Esophagus (tissue), 2 donors: ENCODE measurements around the gene APBB2. TPM values are rescaled to one million over a fixed set of nuclear protein-coding genes. Genes with fewer than 3 reads are reported as not detected.

Experiments
- H3K27ac ChIP-seq, 2 donors: one replicate each; pipeline ENCODE4 v1.5.1; 2013; ENCODE audit warnings: low read depth in 2 of 2, mild to moderate bottlenecking in 2 of 2, inconsistent platforms in 1 of 2, low read length in 1 of 2, moderate library complexity in 1 of 2
- H3K27me3 ChIP-seq, 2 donors: one replicate each; pipeline ENCODE4 v1.6.1; 2013; ENCODE audit warnings: low read length in 2 of 2, control low read depth in 1 of 2, mild to moderate bottlenecking in 1 of 2; ENCODE audit not compliant: insufficient read depth in 2 of 2, control insufficient read depth in 1 of 2
- H3K36me3 ChIP-seq, 2 donors: one replicate each; pipeline ENCODE4 v1.6.1; 2013; ENCODE audit warnings: low read length in 1 of 2; ENCODE audit not compliant: control insufficient read depth in 2 of 2, insufficient read depth in 2 of 2
- H3K4me1 ChIP-seq, 2 donors: one replicate each; pipeline ENCODE4 v1.6.1; 2013; ENCODE audit warnings: low read length in 1 of 2; ENCODE audit not compliant: control insufficient read depth in 2 of 2, insufficient read depth in 2 of 2
- H3K4me3 ChIP-seq, 2 donors: one replicate each; pipeline ENCODE4 v1.5.1; 2013; ENCODE audit warnings: low read length in 2 of 2, mild to moderate bottlenecking in 2 of 2, low read depth in 1 of 2, moderate library complexity in 1 of 2
- H3K9me3 ChIP-seq, 2 donors: one replicate each; pipeline ENCODE4 v1.6.1; 2013; ENCODE audit warnings: mild to moderate bottlenecking in 2 of 2, low read depth in 1 of 2, low read length in 1 of 2, moderate library complexity in 1 of 2; ENCODE audit not compliant: control insufficient read depth in 2 of 2, insufficient read depth in 1 of 2
- WGBS, 2 donors: extraction: QIAGEN DNeasy Blood & Tissue Kit; methylation state at CpG; one replicate each; pipeline ENCODE4 v1.1.7; 2013; 5-methylcytosine and 5-hydroxymethylcytosine counted together
- polyA plus RNA-seq, 2 donors: library from polyadenylated mRNA; stranded (reverse); fragments of 200-250 nt; gene quantifications; one replicate each; pipeline ENCODE4 v1.2.3, GENCODE V29; 2013
- donor health status: healthy with polysubstance abuse.
- donor health status: Bipolar disorder and iron deficiency.

Gene APBB2
- polyA plus RNA-seq, 2 donors = 3.0 to 4.0 TPM

- no peaks in the 10 kb centered on the region for H3K9me3 ChIP-seq
- H3K4me3 ChIP-seq = no peak overlapping the region
- H3K36me3 ChIP-seq = peaks cover 0 to 3% of the 10 kb centered on the region in 2 donors
- no peaks in the 10 kb centered on the region for H3K4me1 ChIP-seq
- no peak overlapping the region for H3K27ac ChIP-seq
- no peaks in the 10 kb centered on the region for H3K27me3 ChIP-seq
- WGBS, 2 donors = 58 to 71% methylated on average over 5 of the region's 5 CpGs
These were observed 273.6 kb downstream of the APBB2 start for GRCh38 chr4:40940756-40941155.

- H3K36me3 ChIP-seq = peaks cover 0 to 3% of the 10 kb centered on the region in 2 donors
- H3K27me3 ChIP-seq = no peaks in the 10 kb centered on the region
- no peak overlapping the region for H3K27ac ChIP-seq
- no peaks in the 10 kb centered on the region for H3K4me1 ChIP-seq
- H3K9me3 ChIP-seq = no peaks in the 10 kb centered on the region
- 56 to 59% methylated on average over 9 of the region's 9 CpGs for WGBS, 2 donors
- H3K4me3 ChIP-seq = no peak overlapping the region
These were observed 274.0 kb downstream of the APBB2 start for GRCh38 chr4:40940317-40940741.

- WGBS, 2 donors = 67 to 75% methylated on average over 2 of the region's 2 CpGs
- Histone ChIP-seq H3K27ac (no peak overlapping the region), H3K4me1 (no peaks in the 10 kb centered on the region), H3K4me3 (no peak overlapping the region), H3K36me3 (peaks cover 0 to 3% of the 10 kb centered on the region in 2 donors), H3K27me3 (no peaks in the 10 kb centered on the region), H3K9me3 (no peaks in the 10 kb centered on the region)
These were observed 274.5 kb downstream of the APBB2 start for GRCh38 chr4:40939856-40940255.

- H3K27me3 ChIP-seq = no peaks in the 10 kb centered on the region
- no peak overlapping the region for H3K27ac ChIP-seq
- no peak overlapping the region for H3K4me3 ChIP-seq
- WGBS, 2 donors = 75 to 91% methylated on average over 5 of the region's 5 CpGs
- peaks cover 0 to 5% of the 10 kb centered on the region in 2 donors for H3K36me3 ChIP-seq
- no peaks in the 10 kb centered on the region for H3K9me3 ChIP-seq
- H3K4me1 ChIP-seq = no peaks in the 10 kb centered on the region
These were observed 276.0 kb downstream of the APBB2 start for GRCh38 chr4:40938337-40938736.

GRCh38 chr4:40937140-40937725, 277.1 kb downstream of the APBB2 start:
- Histone ChIP-seq H3K27me3 (no peaks in the 10 kb centered on the region), H3K4me1 (peaks cover 0 to 4% of the 10 kb centered on the region in 2 donors), H3K9me3 (no peaks in the 10 kb centered on the region), H3K4me3 (no peak overlapping the region), H3K36me3 (peaks cover 0 to 2% of the 10 kb centered on the region in 2 donors), H3K27ac (no peak overlapping the region)
- WGBS, 2 donors = 68 to 76% methylated on average over 2 of the region's 2 CpGs

- WGBS, 2 donors = 76 to 79% methylated on average over 4 of the region's 4 CpGs
- Histone ChIP-seq H3K4me1 (peaks cover 0 to 4% of the 10 kb centered on the region in 2 donors), H3K27ac (no peak overlapping the region)
These were observed 279.7 kb downstream of the APBB2 start for GRCh38 chr4:40934676-40935075.

GRCh38 chr4:40933272-40934053, 280.9 kb downstream of the APBB2 start:
- no peak overlapping the region for H3K27ac ChIP-seq
- H3K36me3 ChIP-seq = peaks cover 0 to 2% of the 10 kb centered on the region in 2 donors
- no peak overlapping the region for H3K4me3 ChIP-seq
- peaks cover 0 to 4% of the 10 kb centered on the region in 2 donors for H3K4me1 ChIP-seq
- 93 to 94% methylated on average over 11 of the region's 11 CpGs for WGBS, 2 donors
- no peaks in the 10 kb centered on the region for H3K9me3 ChIP-seq
- no peaks in the 10 kb centered on the region for H3K27me3 ChIP-seq

More at GRCh38 chr4:40934676-40935075, 279.7 kb downstream of the APBB2 start:
- Histone ChIP-seq H3K36me3 (peaks cover 0 to 2% of the 10 kb centered on the region in 2 donors), H3K27me3 (no peaks in the 10 kb centered on the region), H3K4me3 (no peak overlapping the region), H3K9me3 (no peaks in the 10 kb centered on the region)

GRCh38 chr4:40931841-40932240, 282.5 kb downstream of the APBB2 start:
- Histone ChIP-seq H3K9me3 (no peaks in the 10 kb centered on the region), H3K27me3 (no peaks in the 10 kb centered on the region), H3K27ac (no peak overlapping the region), H3K36me3 (peaks cover 0 to 2% of the 10 kb centered on the region in 2 donors), H3K4me1 (peaks cover 0 to 4% of the 10 kb centered on the region in 2 donors), H3K4me3 (no peak overlapping the region)
- WGBS, 2 donors = 58 to 71% methylated on average over 3 of the region's 3 CpGs

- WGBS, 2 donors = 73 to 78% methylated on average over 6 of the region's 6 CpGs
- no peak overlapping the region for H3K4me3 ChIP-seq
- no peaks in the 10 kb centered on the region for H3K9me3 ChIP-seq
- H3K27ac ChIP-seq = no peak overlapping the region
- peaks cover 0 to 2% of the 10 kb centered on the region in 2 donors for H3K36me3 ChIP-seq
- H3K27me3 ChIP-seq = no peaks in the 10 kb centered on the region
- peaks cover 0 to 4% of the 10 kb centered on the region in 2 donors for H3K4me1 ChIP-seq
These were observed 283.1 kb downstream of the APBB2 start for GRCh38 chr4:40931238-40931637.
